ENCODE measurements around the gene ADRB1. TPM values are rescaled to one million over a fixed set of nuclear protein-coding genes. Genes with fewer than 3 reads are reported as not detected.
A peak's percentile ranks its signal among the peaks of the same experiment; 100 is the strongest.

The ADRB1 gene
- total RNA-seq, 2 experiments from 2014 or later = 2.3 to 2.8 TPM

DNA sequence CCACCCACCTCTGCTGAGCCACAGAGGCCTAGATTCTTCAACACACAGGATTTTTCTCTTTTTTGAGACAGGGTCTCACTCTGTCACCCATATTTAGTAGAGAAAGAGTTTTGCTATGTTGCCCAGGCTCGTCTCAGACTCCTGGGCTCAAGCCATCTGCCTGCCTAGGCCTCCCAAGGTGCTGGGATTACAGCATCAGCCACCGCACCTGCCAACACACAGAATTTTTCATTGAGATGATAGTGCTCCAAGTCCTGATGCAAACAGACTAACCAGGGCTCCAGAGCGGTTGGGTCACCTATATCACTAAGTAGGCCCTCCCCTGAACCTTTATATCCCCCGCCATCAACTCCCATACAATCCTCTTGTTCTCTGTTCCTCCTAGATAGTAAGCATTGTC is 24.4 kb upstream of the ADRB1 start:
- no peak for DNase-seq
- ATAC-seq = no peak
- H3K4me1 Mint-ChIP-seq = peaks cover 6% of the 10 kb centered on the region
- peaks cover 5% of the 10 kb centered on the region for H3K36me3 Mint-ChIP-seq
- no peak overlapping the region for H3K27ac Mint-ChIP-seq
- CTCF ChIA-PET = no interaction called here
- H3K9me3 Mint-ChIP-seq (ENCODE audit: low read depth) = peaks cover 2% of the 10 kb centered on the region
- H3K27me3 Mint-ChIP-seq = peaks cover 56% of the 10 kb centered on the region
- no peak overlapping the region for H3K4me3 Mint-ChIP-seq

DNA sequence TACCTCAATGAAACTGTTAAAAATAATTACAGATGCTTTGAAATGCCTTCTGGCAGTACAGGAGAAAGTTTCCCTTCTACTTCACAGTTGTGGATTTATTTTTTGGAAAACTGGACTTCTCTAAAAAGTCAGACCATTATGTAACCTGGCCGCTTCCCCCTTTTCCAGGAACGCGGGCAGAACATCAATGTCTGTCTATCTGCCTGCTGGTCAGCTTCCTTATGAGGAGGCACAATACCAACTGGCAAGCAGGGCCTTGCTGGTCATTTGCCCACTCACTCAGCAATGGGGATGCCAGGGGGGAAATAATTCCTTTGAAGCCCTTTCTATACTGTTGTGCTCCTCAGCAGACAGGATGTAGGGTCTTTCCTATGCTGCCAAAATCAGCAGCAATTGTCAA is 22.5 kb upstream of the ADRB1 start:
- H3K36me3 Mint-ChIP-seq = peaks cover 6% of the 10 kb centered on the region
- CTCF ChIA-PET = interaction anchor here (0.7 kb wide), 1 partner anchor 8 kb away, joined by 3 read pairs; no protein-coding TSS in a partner anchor

GRCh38 chr10:114021717-114022680 is 21.7 kb upstream of the ADRB1 start:
- H3K27ac Mint-ChIP-seq = no peak overlapping the region
- H3K27me3 Mint-ChIP-seq = peaks cover 33% of the 10 kb centered on the region
- H3K4me3 Mint-ChIP-seq = no peak overlapping the region
- DNase-seq = no peak
- peaks cover 29% of the 10 kb centered on the region for H3K4me1 Mint-ChIP-seq
- H3K36me3 Mint-ChIP-seq = peaks cover 6% of the 10 kb centered on the region
- H3K9me3 Mint-ChIP-seq (ENCODE audit: low read depth) = peaks cover 2% of the 10 kb centered on the region
- CTCF ChIA-PET = interaction anchor here (0.7 to 1.0 kb wide), 2 partner anchors 7 to 68 kb away, joined by 3 read pairs; no protein-coding TSS in a partner anchor
- no peak for ATAC-seq

More for the DNA sequence above, 22.5 kb upstream of the ADRB1 start:
- Mint-ChIP-seq H3K9me3 (ENCODE audit: low read depth) (peaks cover 2% of the 10 kb centered on the region), H3K4me1 (peaks cover 23% of the 10 kb centered on the region), H3K27me3 (peaks cover 39% of the 10 kb centered on the region), H3K27ac (no peak overlapping the region), H3K4me3 (no peak overlapping the region)
- ATAC-seq = no peak
- no peak for DNase-seq

DNA sequence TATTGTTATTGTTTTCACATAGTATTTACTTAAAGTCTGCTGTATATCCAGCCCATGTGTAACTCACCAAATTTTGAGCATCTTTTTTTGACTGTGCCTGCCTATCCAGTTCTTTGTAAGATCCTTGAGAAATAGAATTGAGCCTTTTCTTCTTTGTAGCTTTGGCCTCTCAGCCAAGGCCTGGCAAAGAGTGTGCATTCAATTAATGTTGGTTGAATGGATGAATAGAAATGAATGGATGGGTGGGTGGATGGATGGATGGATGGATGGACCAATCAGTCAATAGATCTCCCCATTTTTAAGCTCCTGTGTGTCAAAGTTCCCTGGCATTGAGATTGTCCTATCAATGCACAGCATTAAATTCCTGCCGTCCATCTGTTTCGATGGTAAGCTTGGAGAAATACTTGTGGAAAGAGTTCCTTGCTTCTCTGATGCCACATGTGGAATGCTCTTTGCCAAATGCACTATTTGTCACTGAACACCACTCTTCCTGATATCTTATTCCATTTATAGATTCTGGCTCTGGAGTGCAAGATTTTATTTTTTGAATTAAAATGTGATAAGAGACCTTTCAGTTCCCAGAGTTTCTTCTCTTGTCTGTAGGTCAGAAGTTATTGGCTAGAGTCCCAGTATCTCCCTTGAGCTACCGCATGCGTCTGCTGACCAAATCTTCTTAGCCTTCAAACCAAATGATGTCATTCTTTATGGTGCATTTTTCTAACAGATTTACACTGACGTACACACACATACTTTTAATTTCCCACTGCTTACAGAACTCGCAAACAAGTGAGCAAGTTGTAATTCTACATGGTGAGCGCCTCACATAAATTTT is 20.7 kb upstream of the ADRB1 start:
- Mint-ChIP-seq H3K4me1 (peaks cover 29% of the 10 kb centered on the region), H3K36me3 (peaks cover 6% of the 10 kb centered on the region), H3K27me3 (peaks cover 32% of the 10 kb centered on the region), H3K27ac (no peak overlapping the region), H3K4me3 (no peak overlapping the region), H3K9me3 (ENCODE audit: low read depth) (peaks cover 2% of the 10 kb centered on the region)
- CTCF ChIA-PET = interaction anchor here (1.0 kb wide), 1 partner anchor 69 kb away, joined by 3 read pairs; no protein-coding TSS in a partner anchor
- DNase-seq (no peak), ATAC-seq (no peak)

DNA sequence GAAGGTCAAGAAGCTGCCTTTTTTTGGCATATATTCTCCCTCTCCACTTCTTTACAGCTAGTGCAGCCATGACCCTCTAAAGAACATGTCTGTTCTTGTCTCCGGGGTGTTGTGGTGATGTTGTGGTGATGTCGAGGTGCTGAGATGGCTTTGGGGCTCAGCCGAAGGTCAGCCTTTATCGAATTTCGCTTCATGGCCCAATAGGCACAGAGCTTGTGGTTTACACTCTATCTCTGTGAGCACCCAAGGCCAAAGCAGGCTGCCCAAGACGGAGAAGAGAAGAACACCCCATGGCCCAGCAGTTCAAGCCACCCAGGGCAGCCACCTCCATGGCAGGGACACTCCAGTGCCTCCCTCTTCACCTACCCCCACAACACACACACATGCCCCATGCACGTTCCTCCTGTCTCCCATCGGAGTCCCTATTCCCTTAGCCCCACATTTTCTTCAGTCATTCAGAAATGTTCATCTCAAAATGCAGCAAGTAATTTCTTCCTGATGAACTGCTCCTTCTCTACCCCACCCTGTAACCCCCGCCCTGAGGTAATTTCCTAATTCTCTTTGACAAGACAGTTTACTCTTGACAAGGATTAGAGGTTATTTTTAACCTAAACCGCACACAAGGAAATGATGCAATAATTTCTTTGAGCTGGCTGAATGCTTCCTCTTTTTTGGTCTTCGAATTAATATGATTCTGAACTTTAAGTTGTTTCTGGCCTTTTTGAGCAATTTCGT is 18.6 kb upstream of the ADRB1 start:
- H3K4me3 Mint-ChIP-seq = peak overlapping the region; percentile 19
- H3K36me3 Mint-ChIP-seq = peaks cover 8% of the 10 kb centered on the region
- H3K4me1 Mint-ChIP-seq = peaks cover 36% of the 10 kb centered on the region
- CTCF ChIA-PET = interaction anchor here (0.6 to 2.1 kb wide), 4 partner anchors 18 to 87 kb away, joined by 3 to 8 read pairs (median 5); partner anchors contain the start of gene ADRB1
- ATAC-seq (peak; percentile 75), DNase-seq (peak; percentile 50)
- peak overlapping the region; percentile 83 for H3K27ac Mint-ChIP-seq
- H3K9me3 Mint-ChIP-seq (ENCODE audit: low read depth) = peaks cover 2% of the 10 kb centered on the region
- peaks cover 41% of the 10 kb centered on the region for H3K27me3 Mint-ChIP-seq

GRCh38 chr10:114025611-114026130 is 18.0 kb upstream of the ADRB1 start:
- no peak overlapping the region for H3K4me3 Mint-ChIP-seq
- CTCF ChIA-PET = interaction anchor here (1.8 to 2.1 kb wide), 2 partner anchors 17 to 64 kb away, joined by 7 to 8 read pairs; partner anchors contain the start of gene ADRB1
- peaks cover 42% of the 10 kb centered on the region for H3K27me3 Mint-ChIP-seq
- DNase-seq (no peak), ATAC-seq (no peak)
- H3K4me1 Mint-ChIP-seq = peaks cover 36% of the 10 kb centered on the region
- peaks cover 8% of the 10 kb centered on the region for H3K36me3 Mint-ChIP-seq
- peaks cover 2% of the 10 kb centered on the region for H3K9me3 Mint-ChIP-seq (ENCODE audit: low read depth)
- peak overlapping the region; percentile 83 for H3K27ac Mint-ChIP-seq

DNA sequence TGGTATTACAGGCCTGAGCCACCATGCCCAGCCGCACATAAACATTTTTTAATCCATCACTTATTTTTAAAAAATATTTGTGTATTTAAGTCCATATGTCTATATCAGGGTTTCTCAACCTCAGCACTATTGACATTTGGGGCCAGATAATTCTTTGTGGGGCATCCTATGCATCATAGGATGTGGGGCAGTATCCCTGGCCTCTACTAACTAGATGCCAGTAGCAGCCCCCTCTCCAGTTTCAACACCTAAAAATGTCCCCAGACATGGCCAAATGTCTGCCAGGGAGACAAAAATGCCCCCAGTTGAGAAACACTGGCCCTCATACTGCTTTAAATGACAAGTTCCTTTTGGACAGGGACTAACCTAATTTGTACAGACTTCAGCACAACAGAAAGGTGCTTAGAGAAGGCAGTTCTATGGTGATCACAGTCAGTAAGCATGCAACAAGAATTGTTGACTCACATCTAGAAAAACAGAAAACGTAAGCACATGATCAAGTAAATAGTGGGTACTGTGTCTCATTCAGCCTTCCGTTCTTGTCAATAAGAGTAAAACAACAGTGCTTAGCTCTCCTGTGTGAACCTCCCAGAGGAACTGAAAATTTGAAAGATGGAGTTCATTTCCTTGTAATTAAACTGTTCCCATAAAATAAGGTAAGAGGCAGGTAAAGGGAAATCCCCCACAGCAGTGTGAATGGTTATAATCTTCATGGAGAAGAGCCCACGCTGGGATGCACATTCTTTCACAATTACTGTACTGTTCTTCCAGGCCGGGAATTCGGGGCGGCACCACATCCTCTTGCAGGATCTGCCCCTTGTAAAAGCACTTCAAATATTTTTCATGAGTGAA is 17.3 kb upstream of the ADRB1 start:
- ATAC-seq = no peak
- Mint-ChIP-seq H3K4me1 (peaks cover 36% of the 10 kb centered on the region), H3K27ac (no peak overlapping the region), H3K36me3 (peaks cover 8% of the 10 kb centered on the region), H3K4me3 (no peak overlapping the region), H3K27me3 (peaks cover 46% of the 10 kb centered on the region), H3K9me3 (ENCODE audit: low read depth) (peaks cover 2% of the 10 kb centered on the region)
- CTCF ChIA-PET = interaction anchor here (1.8 kb wide), 1 partner anchor 17 kb away, joined by 7 read pairs; the partner anchor contains the start of gene ADRB1
- DNase-seq = no peak

DNA sequence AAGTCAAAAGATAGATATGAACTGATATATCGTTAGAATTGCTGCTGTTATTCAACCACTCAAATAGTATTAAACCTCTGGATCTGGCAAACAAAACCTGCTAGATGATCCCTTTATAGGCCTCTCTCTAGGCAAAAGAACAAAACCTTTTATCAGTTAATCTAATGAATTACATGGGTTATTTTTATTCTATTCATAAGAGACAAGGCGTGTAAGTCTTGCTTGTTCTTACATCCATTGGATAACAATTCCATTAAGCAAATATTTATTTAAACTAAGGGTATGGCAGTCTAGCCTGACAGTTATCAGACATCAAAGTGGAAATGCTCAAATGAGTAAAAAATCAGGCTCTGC is 16.6 kb upstream of the ADRB1 start:
- H3K27me3 Mint-ChIP-seq = peaks cover 48% of the 10 kb centered on the region
- H3K4me3 Mint-ChIP-seq = no peak overlapping the region
- H3K36me3 Mint-ChIP-seq = peaks cover 8% of the 10 kb centered on the region
- DNase-seq (no peak), ATAC-seq (no peak)
- CTCF ChIA-PET = no interaction called here
- H3K4me1 Mint-ChIP-seq = peaks cover 36% of the 10 kb centered on the region
- no peak overlapping the region for H3K27ac Mint-ChIP-seq
- peaks cover 2% of the 10 kb centered on the region for H3K9me3 Mint-ChIP-seq (ENCODE audit: low read depth)

- H3K36me3 Mint-ChIP-seq = peaks cover 8% of the 10 kb centered on the region
- H3K27me3 Mint-ChIP-seq = peaks cover 49% of the 10 kb centered on the region
- no peak overlapping the region for H3K27ac Mint-ChIP-seq
- DNase-seq = no peak
- H3K4me1 Mint-ChIP-seq = peaks cover 36% of the 10 kb centered on the region
- ATAC-seq = no peak
- CTCF ChIA-PET = no interaction called here
- no peak overlapping the region for H3K4me3 Mint-ChIP-seq
- H3K9me3 Mint-ChIP-seq (ENCODE audit: low read depth) = peaks cover 2% of the 10 kb centered on the region
Observed at GRCh38 chr10:114027951-114028350, 15.7 kb upstream of the ADRB1 start.

GRCh38 chr10:114028425-114028824 is 15.2 kb upstream of the ADRB1 start:
- Mint-ChIP-seq H3K9me3 (ENCODE audit: low read depth) (peaks cover 2% of the 10 kb centered on the region), H3K4me3 (no peak overlapping the region), H3K27ac (no peak overlapping the region), H3K27me3 (peaks cover 50% of the 10 kb centered on the region), H3K4me1 (peaks cover 36% of the 10 kb centered on the region), H3K36me3 (peaks cover 8% of the 10 kb centered on the region)
- ATAC-seq (no peak), DNase-seq (no peak)
- CTCF ChIA-PET = no interaction called here

DNA sequence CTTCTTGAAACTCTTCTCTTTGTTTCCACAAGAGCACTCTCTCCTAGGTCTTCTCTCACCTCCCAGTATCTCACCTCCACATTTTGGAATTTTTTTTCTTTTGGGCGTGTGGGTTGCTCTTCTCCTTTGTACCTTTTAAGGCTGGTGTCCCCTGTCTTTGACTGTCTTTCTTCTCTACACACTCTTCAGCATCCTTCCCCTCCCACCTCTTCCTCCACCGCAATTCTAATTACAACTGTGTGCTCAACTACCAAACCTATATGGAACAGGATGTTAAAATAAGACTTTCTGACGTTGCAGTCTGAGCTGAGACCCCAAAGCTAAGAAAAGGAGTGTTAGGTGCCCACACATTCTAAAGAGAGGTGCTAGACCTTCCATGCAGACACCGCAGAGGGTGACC is 14.0 kb upstream of the ADRB1 start:
- Mint-ChIP-seq H3K36me3 (peaks cover 5% of the 10 kb centered on the region), H3K27ac (peak overlapping the region; percentile 16), H3K4me3 (no peak overlapping the region), H3K27me3 (peaks cover 58% of the 10 kb centered on the region), H3K9me3 (ENCODE audit: low read depth) (no peaks in the 10 kb centered on the region), H3K4me1 (peaks cover 27% of the 10 kb centered on the region)
- ATAC-seq (no peak), DNase-seq (no peak)
- CTCF ChIA-PET = interaction anchor here (0.6 to 1.1 kb wide), 3 partner anchors 8 to 76 kb away, joined by 3 to 4 read pairs (median 3); no protein-coding TSS in a partner anchor

DNA sequence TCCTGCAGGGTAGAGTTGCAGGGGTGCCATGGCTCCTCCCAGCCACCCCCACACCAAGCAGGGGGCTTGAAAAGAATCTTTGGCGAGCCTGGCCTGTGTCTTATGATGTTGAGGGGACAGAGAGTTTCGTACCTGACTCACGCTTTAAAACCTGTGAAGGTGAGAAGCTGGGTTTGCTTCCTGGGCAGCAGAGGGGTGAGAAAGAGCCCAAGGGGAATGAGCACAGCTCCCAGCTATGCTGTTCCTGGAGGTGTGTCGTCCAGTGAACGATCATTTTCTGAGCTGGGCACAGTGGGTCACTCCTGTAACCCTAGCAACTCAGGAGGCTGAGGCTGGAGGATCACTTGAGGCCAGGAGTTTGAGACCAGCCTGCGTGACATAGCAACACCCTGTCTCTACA is 13.5 kb upstream of the ADRB1 start:
- H3K4me3 Mint-ChIP-seq = no peak overlapping the region
- H3K4me1 Mint-ChIP-seq = peaks cover 22% of the 10 kb centered on the region
- CTCF ChIA-PET = interaction anchor here (0.6 to 1.1 kb wide), 2 partner anchors 48 to 76 kb away, joined by 3 to 4 read pairs; no protein-coding TSS in a partner anchor
- ATAC-seq = no peak
- DNase-seq = no peak
- H3K36me3 Mint-ChIP-seq = peaks cover 4% of the 10 kb centered on the region
- H3K27me3 Mint-ChIP-seq = peaks cover 62% of the 10 kb centered on the region
- H3K27ac Mint-ChIP-seq = no peak overlapping the region
- H3K9me3 Mint-ChIP-seq (ENCODE audit: low read depth) = no peaks in the 10 kb centered on the region
